Measurements from ENCODE around the gene CREB3L4. TPM values are rescaled to one million over a fixed set of nuclear protein-coding genes. Genes with fewer than 3 reads are reported as not detected.

Gene CREB3L4
- total RNA-seq, 2 experiments from 2014 or later = 17.0 to 28.2 TPM

Small RNA genes within 50 kb of the gene (microRNA-seq; reads per million reads assigned to microRNA genes)
- 2.3 reads per million for gene MIR6737 (ENCODE audit: borderline replicate concordance)

Small RNA genes within 50 kb of the gene (small RNA-seq; reads per million reads assigned to genes)
- not detected for gene MIR6737

Other genes with a start within 250 kb of the CREB3L4 start
- 31.6 and 33.5 TPM in 2 replicates for gene INTS3, start 239.9 kb upstream of the CREB3L4 start, total RNA-seq (2014; rRNA removed; shearing (Covaris generic))
- 65.8 and 67.3 TPM in 2 replicates for gene INTS3, start 239.9 kb upstream of the CREB3L4 start, total RNA-seq (2022)
- gene SLC27A3, start 192.5 kb upstream of the CREB3L4 start, total RNA-seq (2014; rRNA removed; shearing (Covaris generic)) = 3.3 and 4.5 TPM in 2 replicates
- 7.7 and 10.2 TPM in 2 replicates for gene SLC27A3, start 192.5 kb upstream of the CREB3L4 start, total RNA-seq (2022)
- gene GATAD2B, start 44.9 kb upstream of the CREB3L4 start, total RNA-seq (2014; rRNA removed; shearing (Covaris generic)) = 7.7 and 11.2 TPM in 2 replicates
- 65.2 and 77.9 TPM in 2 replicates for gene GATAD2B, start 44.9 kb upstream of the CREB3L4 start, total RNA-seq (2022)
- gene DENND4B, start 21.2 kb upstream of the CREB3L4 start, total RNA-seq (2014; rRNA removed; shearing (Covaris generic)) = 41.8 and 50.5 TPM in 2 replicates
- gene DENND4B, start 21.2 kb upstream of the CREB3L4 start, total RNA-seq (2022) = 160 and 164 TPM in 2 replicates
- 15.6 and 29.1 TPM in 2 replicates for gene CRTC2, start 9.3 kb upstream of the CREB3L4 start, total RNA-seq (2014; rRNA removed; shearing (Covaris generic))
- gene CRTC2, start 9.3 kb upstream of the CREB3L4 start, total RNA-seq (2022) = 65.6 and 67.9 TPM in 2 replicates
- 44.2 and 45.5 TPM in 2 replicates for gene SLC39A1, start 4.4 kb upstream of the CREB3L4 start, total RNA-seq (2014; rRNA removed; shearing (Covaris generic))
- gene SLC39A1, start 4.4 kb upstream of the CREB3L4 start, total RNA-seq (2022) = 32.7 and 41.6 TPM in 2 replicates
- gene JTB, start 9.8 kb downstream of the CREB3L4 start, total RNA-seq (2014; rRNA removed; shearing (Covaris generic)) = 169 and 178 TPM in 2 replicates
- gene JTB, start 9.8 kb downstream of the CREB3L4 start, total RNA-seq (2022) = 107 and 124 TPM in 2 replicates
- 0.16 and 0.72 TPM in 2 replicates for gene RAB13, start 18.4 kb downstream of the CREB3L4 start, total RNA-seq (2014; rRNA removed; shearing (Covaris generic))
- gene RAB13, start 18.4 kb downstream of the CREB3L4 start, total RNA-seq (2022) = 0.89 and 1.3 TPM in 2 replicates
- gene RPS27, start 22.9 kb downstream of the CREB3L4 start, total RNA-seq (2014; rRNA removed; shearing (Covaris generic)) = 4,465 and 5,738 TPM in 2 replicates
- gene RPS27, start 22.9 kb downstream of the CREB3L4 start, total RNA-seq (2022) = 2,833 and 3,163 TPM in 2 replicates
- 0.03 TPM in 2 replicates for gene NUP210L, start 187.2 kb downstream of the CREB3L4 start, total RNA-seq (2014; rRNA removed; shearing (Covaris generic))
- gene NUP210L, start 187.2 kb downstream of the CREB3L4 start, total RNA-seq (2022) = 0.06 TPM in 2 replicates
- 235 and 359 TPM in 2 replicates for gene TPM3, start 224.2 kb downstream of the CREB3L4 start, total RNA-seq (2014; rRNA removed; shearing (Covaris generic))
- 417 and 420 TPM in 2 replicates for gene TPM3, start 224.2 kb downstream of the CREB3L4 start, total RNA-seq (2022)
- gene CFAP141, start 238.4 kb downstream of the CREB3L4 start, total RNA-seq (2014; rRNA removed; shearing (Covaris generic)) = not detected in 2 replicates
- not detected in 2 replicates for gene CFAP141, start 238.4 kb downstream of the CREB3L4 start, total RNA-seq (2022)

Measured in OCI-LY7 (cell line).